NCI-H226 (cell line): ENCODE results near the gene C16orf89.
"Not testable (repeated sequence)": the region's sequence is repeated elsewhere in the genome, so short reads cannot be mapped to it uniquely, and the experiment has no call there.

ENCODE experiments used
- DNase-seq: peaks from one replicate; pipeline ENCODE4 v3.0.0-alpha.2; 2015

Gene C16orf89

GRCh38 chr16:5059386-5060072 is 6.2 kb downstream of the C16orf89 start:
- DNase-seq, result no peak

DNA sequence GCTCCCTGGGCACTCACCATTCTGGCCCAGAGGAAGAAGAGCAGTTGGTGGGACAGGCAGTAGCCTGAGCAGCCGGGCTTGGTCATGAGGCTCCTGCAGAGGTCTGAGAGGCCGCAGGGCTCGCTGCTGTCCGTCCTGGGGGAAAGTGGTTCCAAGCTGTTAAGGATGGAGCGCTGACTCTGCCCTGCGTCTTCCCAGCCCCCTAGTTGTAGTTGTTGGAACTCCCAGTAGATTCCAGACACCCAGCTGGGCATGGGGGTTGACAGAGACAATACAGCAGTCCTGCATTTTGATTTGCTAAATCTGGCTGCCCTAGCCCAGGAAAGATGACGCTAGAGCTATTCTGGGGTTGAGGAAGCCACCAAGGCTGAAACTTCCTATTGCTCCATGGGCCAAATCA is 7.3 kb downstream of the C16orf89 start:
- no peak for DNase-seq

- DNase-seq, result no peak
Observed at GRCh38 chr16:5056352-5056751, 9.4 kb downstream of the C16orf89 start.

- no peak for DNase-seq
Observed at GRCh38 chr16:5054876-5055865, 10.6 kb downstream of the C16orf89 start.

DNA sequence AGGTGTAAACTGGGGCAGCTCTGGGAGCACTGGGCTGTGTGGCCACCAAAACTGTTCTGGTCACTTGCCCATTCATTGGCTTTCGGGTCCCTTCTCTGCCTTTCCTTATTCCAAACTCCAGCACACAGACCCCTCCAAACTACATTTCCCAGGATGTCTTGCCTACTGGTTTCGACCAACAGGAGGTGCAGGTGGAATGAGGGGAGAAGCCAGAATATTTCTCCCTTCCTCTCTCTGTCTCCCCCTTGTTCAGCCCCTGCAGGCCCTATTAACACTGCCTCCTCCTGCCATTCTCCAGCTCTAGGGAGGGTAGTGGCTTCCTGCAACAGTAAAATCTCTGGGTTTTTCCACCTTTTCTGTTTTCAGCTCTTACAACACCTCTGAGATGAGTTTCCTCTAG is 18.8 kb downstream of the C16orf89 start:
- DNase-seq, result no peak

GRCh38 chr16:5045499-5046115 is 20.1 kb downstream of the C16orf89 start:
- no peak for DNase-seq

DNA sequence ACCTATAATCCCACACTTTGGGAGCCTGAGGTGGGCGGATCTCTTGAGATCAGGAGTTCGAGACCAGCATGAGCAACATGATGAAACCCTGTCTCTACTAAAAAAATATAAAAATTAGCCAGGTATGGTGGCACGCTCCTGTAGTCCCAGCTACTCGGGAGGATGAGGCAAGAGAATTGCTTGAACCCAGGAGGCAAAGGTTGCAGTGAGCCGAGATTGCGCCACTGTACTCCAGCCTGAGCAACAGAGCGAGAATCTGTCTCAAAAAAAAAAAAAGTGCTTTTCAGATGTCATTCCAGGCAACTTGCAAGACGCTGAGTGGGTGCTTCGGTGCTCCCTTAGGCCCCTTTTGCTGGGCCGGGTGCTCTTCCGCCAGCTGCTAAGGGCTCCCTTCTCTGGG is 21.2 kb downstream of the C16orf89 start:
- DNase-seq, result not testable (repeated sequence)

- DNase-seq, result no peak
Observed at GRCh38 chr16:5044011-5044540, 21.7 kb downstream of the C16orf89 start.

GRCh38 chr16:5042574-5043171 is 23.1 kb downstream of the C16orf89 start:
- DNase-seq, result no peak

- peak; percentile 96 for DNase-seq
Observed at GRCh38 chr16:5041600-5042133, 24.1 kb downstream of the C16orf89 start.

DNA sequence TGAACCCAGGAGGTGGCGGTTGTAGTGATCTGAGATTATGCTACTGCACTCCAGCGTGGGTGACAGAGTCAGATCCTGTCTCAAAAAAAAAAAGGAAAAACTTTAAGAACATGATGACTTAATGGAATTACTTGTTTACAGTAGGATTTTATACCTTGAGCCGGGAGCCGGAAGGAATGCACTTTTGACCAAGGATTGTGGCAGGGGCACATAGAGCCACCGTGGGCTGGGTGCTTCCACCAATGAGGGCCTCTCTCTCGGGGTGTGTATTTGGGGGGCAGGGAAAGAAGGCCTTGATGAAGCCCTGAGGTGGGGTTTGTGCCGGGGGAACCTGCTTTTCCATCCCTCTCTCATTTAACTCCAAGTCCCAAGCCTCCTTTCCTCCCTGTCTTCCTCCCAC is 25.3 kb downstream of the C16orf89 start:
- no peak for DNase-seq

DNA sequence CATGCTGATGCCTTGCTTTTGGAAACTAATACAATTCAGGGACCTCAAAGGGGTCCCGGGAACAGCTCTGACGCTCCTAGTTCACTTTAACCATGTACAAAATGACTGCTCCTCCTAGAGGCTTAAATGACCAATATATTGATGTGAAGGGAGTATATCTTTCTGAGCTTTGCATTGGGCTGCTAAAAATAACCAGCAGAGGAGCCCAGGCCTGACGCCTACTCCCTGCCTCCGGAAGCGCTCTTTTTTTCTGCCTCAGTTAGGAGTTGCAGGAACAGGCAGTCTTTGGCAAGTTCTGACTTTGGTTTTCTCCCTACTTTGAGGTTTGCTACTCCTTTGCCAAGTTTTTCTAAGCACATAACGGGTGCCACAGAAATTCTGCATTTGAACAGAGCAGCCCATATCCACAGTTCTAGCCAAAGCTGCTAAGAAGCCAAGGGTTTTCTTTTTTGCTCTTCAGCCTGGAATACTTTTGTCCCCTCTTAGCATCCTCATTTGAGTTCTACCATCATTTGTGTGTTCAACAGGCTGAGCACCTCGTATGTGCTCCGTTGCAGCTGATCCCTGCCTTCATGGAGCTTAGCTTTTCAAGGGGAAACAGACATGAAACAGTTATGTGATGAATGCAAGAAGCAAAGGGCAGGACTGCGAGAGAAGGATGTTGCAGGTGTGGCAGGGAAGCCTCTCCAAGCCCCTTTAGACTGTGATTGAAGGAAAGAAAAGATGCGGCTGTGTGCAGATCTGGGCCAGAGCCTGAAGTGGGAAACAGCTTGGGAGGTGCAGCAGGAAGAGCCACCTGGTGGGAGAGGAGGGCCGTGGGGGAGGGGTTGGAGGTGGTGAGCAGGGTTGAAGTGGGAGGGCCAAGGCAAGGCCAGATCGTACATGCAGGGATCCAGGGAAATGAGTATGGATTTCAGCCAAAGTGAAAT is 29.3 kb downstream of the C16orf89 start:
- DNase-seq, result no peak

DNA sequence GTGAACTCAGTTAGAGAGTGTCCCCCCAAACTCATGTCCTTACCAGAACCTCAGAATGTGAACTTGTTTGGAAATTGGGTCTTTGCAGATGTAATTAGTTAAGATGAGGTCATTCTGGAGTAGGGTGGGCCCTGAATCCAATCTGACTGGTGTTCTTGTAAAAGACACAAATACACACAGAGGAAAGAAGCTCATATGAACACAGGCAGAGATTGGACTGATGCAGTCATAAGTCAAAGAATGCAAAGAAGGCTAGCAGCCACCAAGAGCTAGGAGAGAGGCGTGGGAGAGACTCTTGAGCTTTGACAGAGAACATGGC is 29.9 kb downstream of the C16orf89 start:
- no peak for DNase-seq

DNA sequence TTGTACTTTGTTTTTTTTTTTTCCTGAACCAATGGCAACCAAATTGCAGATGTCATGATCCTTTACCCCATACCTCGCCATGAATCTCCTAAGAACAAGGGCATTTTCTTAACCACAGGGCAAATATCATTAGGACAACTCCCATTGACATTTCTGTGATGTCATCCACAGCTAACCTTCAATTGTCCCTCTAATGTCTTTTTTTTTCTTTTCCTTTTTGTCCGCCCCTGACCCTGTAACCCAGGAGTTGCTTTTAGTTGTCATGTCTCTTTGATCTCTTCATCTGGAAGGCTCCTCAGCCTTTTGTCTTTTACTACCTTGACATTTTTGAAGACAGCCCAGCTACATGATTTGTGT is 31.6 kb downstream of the C16orf89 start:
- DNase-seq, result no peak

DNA sequence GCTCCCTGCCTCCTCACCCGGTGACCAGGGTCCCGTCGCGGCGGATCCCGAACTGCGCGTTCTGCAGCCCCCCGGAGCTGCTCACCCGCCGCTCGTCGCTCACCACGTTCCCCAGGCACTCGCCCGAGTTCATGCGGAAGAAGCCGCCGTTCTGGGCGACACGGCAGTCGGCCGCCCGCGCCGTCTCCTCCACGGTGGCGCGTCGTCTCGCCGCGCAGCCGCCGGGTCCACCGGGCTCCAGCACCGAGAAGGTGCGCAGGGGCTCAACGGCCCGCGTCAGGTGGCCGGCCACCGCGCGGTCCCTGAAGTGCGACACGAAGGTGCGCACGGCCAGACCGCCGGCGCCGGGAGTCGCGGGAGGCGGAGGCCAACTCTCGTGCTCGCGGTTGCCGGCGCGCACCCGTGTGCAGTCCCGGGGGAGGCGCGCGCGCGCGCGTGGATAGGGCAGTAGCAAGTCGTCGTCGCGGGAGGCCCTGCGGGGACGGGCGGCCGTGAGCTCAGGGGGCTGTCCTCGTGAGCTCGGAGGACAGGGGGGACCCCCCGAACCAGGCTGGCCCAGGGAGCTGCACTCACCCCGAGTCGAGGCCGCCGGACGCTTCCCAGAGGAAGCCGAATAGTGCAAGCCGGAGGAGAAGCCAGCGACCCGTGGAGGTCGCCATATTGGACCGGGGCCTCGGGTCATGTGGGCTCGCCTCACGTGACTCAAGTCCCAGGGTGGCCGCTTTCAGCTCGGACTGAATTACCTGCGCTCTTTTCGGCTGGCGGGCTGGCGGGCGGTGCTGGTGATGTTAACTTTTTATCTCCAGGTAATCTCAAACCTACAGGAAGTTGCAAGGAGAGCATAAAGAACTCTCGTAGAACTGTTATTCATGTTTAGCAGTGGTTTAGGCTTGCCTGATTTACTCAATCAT is 32.2 kb downstream of the C16orf89 start, which contains the start of gene NAGPA:
Gene NAGPA (minus strand): TSS at position 680 of the 911 bp plus-strand sequence. CDS start 21 bp downstream, at position 659.
- peak; percentile 69 for DNase-seq

DNA sequence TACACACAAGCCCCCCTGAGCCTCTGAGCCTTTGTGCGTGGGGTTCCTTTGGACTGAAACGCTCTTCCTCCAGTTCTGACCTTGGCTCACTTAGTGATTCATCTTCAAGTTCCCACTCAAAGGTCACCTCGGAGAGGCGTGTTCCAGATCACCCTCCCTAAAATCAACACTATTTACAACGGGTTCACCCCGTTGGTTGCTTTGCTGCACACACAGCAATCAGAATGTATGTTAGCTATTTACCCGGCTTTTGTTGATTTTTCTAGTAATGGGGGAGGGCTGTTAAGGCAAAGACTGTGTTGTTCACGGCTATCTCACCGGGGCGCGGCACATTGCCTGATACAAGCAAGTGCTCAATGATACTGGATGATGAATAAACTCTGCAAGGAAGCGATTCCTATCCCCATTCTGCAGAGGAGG is 33.0 kb downstream of the C16orf89 start:
- DNase-seq, result no peak

GRCh38 chr16:5031601-5032000 is 34.2 kb downstream of the C16orf89 start:
- DNase-seq, result no peak

DNA sequence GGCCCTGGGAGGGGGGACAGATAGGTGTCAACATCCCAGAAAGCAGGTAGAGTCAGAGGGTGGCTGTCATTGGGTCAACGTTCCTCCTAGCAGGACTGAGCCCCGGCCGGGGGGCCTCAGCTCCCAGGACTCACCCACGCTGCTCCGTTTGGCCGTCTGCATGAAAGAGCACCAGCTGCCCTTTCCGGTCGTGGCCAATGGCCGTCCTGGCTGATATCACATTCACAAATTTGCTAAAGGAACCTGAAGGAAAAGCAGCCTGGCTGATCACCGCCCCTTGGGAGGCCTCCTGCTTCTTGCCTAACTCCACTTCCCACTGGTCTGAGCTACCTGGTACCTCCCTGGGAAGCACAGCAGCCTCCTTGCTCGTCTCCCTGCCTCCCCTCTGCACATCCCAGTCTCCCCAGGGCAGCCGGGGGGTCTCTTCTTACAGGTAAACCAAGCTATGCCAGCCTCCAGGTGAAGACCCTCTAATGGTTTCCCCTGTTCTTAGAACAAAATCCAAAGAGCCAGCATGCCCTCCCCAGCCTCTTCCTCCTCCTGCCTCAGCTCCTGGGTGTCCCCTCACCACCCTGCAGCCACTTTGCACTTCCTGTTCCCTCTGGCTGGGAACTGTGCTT is 35.4 kb downstream of the C16orf89 start:
- DNase-seq, result no peak

GRCh38 chr16:5028950-5029475 is 36.7 kb downstream of the C16orf89 start:
- DNase-seq, result no peak
